K562 (cell line): Measurements from ENCODE around the gene AURKB. TPM values are rescaled to one million over a fixed set of nuclear protein-coding genes. Genes with fewer than 3 reads are reported as not detected.

Source experiments
- ASH1L ChIP-seq: fragments of 450-650 bp; IDR thresholded peaks from 2 replicates; pipeline ENCODE4 v1.6.1; 2018; ENCODE audit warnings: borderline replicate concordance, mild to moderate bottlenecking, low read depth; ENCODE audit not compliant: partially characterized antibody
- BRD9 ChIP-seq: fragments of 450-650 bp; IDR thresholded peaks from 2 replicates; pipeline ENCODE4 v1.6.1; 2018; ENCODE audit warnings: low read depth; ENCODE audit not compliant: partially characterized antibody
- CHD1 ChIP-seq: fragments of 200-600 bp; sonication (generic); IDR thresholded peaks from one replicate; pipeline ENCODE4 v1.6.1; 2012; ENCODE audit warnings: mild to moderate bottlenecking, moderate library complexity, low read length, inconsistent platforms
- CREB5 ChIP-seq: fragments of 250-450 bp; sonication (Bioruptor Pico); IDR thresholded peaks from 2 replicates; pipeline ENCODE4 v1.5.0; 2020; ENCODE audit warnings: mild to moderate bottlenecking
- EHMT2 ChIP-seq: fragments of 450-650 bp; IDR thresholded peaks from 2 replicates; pipeline ENCODE4 v1.6.1; 2018; ENCODE audit warnings: antibody characterized with exemption
- EWSR1 ChIP-seq: fragments of 450-650 bp; IDR thresholded peaks from 2 replicates; pipeline ENCODE4 v1.6.1; 2018; ENCODE audit warnings: borderline replicate concordance, mild to moderate bottlenecking, low read depth, moderate library complexity; ENCODE audit not compliant: partially characterized antibody
- FIP1L1 ChIP-seq: fragments of 200-400 bp; formaldehyde crosslinking; IDR thresholded peaks from 2 replicates; pipeline ENCODE4 v1.6.1; 2018; ENCODE audit warnings: mild to moderate bottlenecking, low read depth, low read length; ENCODE audit not compliant: poor library complexity, severe bottlenecking
- FOS ChIP-seq: IDR thresholded peaks from 3 replicates; pipeline ENCODE4 v1.6.1; 2011; ENCODE audit not compliant: insufficient read length; ENCODE audit errors: extremely low read depth
- HNRNPL ChIP-seq: fragments of 200-400 bp; formaldehyde crosslinking; IDR thresholded peaks from 2 replicates; pipeline ENCODE4 v1.6.1; 2017; ENCODE audit warnings: low read depth, mild to moderate bottlenecking, low read length
- JUNB ChIP-seq: fragments of 450-650 bp; formaldehyde crosslinking; conservative IDR thresholded peaks from 2 replicates; pipeline ENCODE4 v1.4.0; 2020; ENCODE audit warnings: mild to moderate bottlenecking
- KLF13 ChIP-seq: fragments of 450-650 bp; IDR thresholded peaks from 2 replicates; pipeline ENCODE4 v1.6.1; 2016; ENCODE audit warnings: missing genetic modification characterization, low read depth, mild to moderate bottlenecking, missing compliant biosample characterization, moderate library complexity, borderline replicate concordance
- LCOR ChIP-seq: sonication (generic); formaldehyde crosslinking; IDR thresholded peaks from 2 replicates; pipeline ENCODE4 v1.8.0; 2022; ENCODE audit warnings: mild to moderate bottlenecking, missing genetic modification reagents
- MXI1 ChIP-seq: IDR thresholded peaks from 2 replicates; pipeline ENCODE4 v1.6.1; 2011; ENCODE audit warnings: low read depth, mild to moderate bottlenecking, improper control_type of control experiment, low read length
- MYC ChIP-seq, 2 experiments: fragments of 250-450 bp in 1 of 2; sonication (Bioruptor Pico) in 1 of 2; IDR thresholded peaks; 2 replicates each; pipeline versions ENCODE4 v1.5.1 to v1.6.1; 2012 to 2021; ENCODE audit warnings: low read depth in 2 of 2, borderline replicate concordance in 1 of 2, improper control_type of control experiment in 1 of 2, low read length in 1 of 2, mild to moderate bottlenecking in 1 of 2, moderate library complexity in 1 of 2
- NFIC ChIP-seq: fragments of 450-650 bp; IDR thresholded peaks from 2 replicates; pipeline ENCODE4 v1.6.1; 2017; ENCODE audit warnings: mild to moderate bottlenecking, inconsistent platforms
- NFYB ChIP-seq: IDR thresholded peaks from 2 replicates; pipeline ENCODE4 v1.6.1; 2011; ENCODE audit warnings: mild to moderate bottlenecking, moderate library complexity; ENCODE audit not compliant: insufficient read length; ENCODE audit errors: extremely low read depth
- NR3C1 ChIP-seq: sonication (generic); formaldehyde crosslinking; IDR thresholded peaks from 2 replicates; pipeline ENCODE4 v1.8.1; 2022; ENCODE audit warnings: missing genetic modification reagents
- PHB2 ChIP-seq: fragments of 450-650 bp; IDR thresholded peaks from 2 replicates; pipeline ENCODE4 v1.6.1; 2017; ENCODE audit warnings: low read depth
- POLR2G ChIP-seq: fragments of 200-400 bp; formaldehyde crosslinking; IDR thresholded peaks from 2 replicates; pipeline ENCODE4 v1.6.1; 2017; ENCODE audit warnings: low read depth, mild to moderate bottlenecking, antibody characterized with exemption, low read length, moderate library complexity
- RBBP5 ChIP-seq: fragments of 200-600 bp; sonication (generic); IDR thresholded peaks from 2 replicates; pipeline ENCODE4 v1.6.1; 2012; ENCODE audit warnings: borderline replicate concordance, mild to moderate bottlenecking, low read length, control low read depth, inconsistent platforms; ENCODE audit not compliant: insufficient read depth, poor library complexity, severe bottlenecking
- RBM15 ChIP-seq: fragments of 200-400 bp; formaldehyde crosslinking; IDR thresholded peaks from 2 replicates; pipeline ENCODE4 v1.6.1; 2018; ENCODE audit warnings: mild to moderate bottlenecking, low read length, moderate library complexity; ENCODE audit not compliant: insufficient read depth
- RBM39 ChIP-seq: fragments of 200-400 bp; formaldehyde crosslinking; optimal IDR thresholded peaks from 2 replicates; pipeline ENCODE3; 2018; ENCODE audit warnings: low read depth, low read length
- SREBF2 ChIP-seq: sonication (generic); formaldehyde crosslinking; IDR thresholded peaks from 2 replicates; pipeline ENCODE4 v1.4.0; 2020; ENCODE audit warnings: mild to moderate bottlenecking, missing genetic modification reagents
- SRSF1 ChIP-seq: fragments of 200-400 bp; formaldehyde crosslinking; IDR thresholded peaks from 2 replicates; pipeline ENCODE4 v1.6.1; 2017; ENCODE audit warnings: mild to moderate bottlenecking, low read depth, low read length, moderate library complexity
- YBX1 ChIP-seq: fragments of 450-650 bp; IDR thresholded peaks from 2 replicates; pipeline ENCODE4 v1.7.1; 2016; ENCODE audit warnings: mild to moderate bottlenecking
- ZBTB8A ChIP-seq: fragments of 450-650 bp; IDR thresholded peaks from 2 replicates; pipeline ENCODE4 v1.6.1; 2018; ENCODE audit warnings: mild to moderate bottlenecking, moderate library complexity; ENCODE audit not compliant: partially characterized antibody
- ZFP30 ChIP-seq: fragments of 250-450 bp; sonication (Bioruptor Pico); IDR thresholded peaks from 2 replicates; pipeline ENCODE4 v1.8.0; 2022; ENCODE audit warnings: moderate library complexity, mild to moderate bottlenecking, inconsistent platforms, borderline replicate concordance
- ZNF124 ChIP-seq: sonication (generic); formaldehyde crosslinking; IDR thresholded peaks from 2 replicates; pipeline ENCODE4 v1.8.1; 2022; ENCODE audit warnings: missing genetic modification reagents
- ZNF75A ChIP-seq: fragments of 450-650 bp; formaldehyde crosslinking; IDR thresholded peaks from 2 replicates; pipeline ENCODE4 v1.4.0; 2020; ENCODE audit warnings: mild to moderate bottlenecking
- polyA plus RNA-seq, 8 experiments: library from polyadenylated mRNA; depleted of rRNA in 4 of 8; stranded (reverse) in 5 of 8; unstranded in 3 of 8; fragments of >200 nt; fragmentation: Nextera tagmentation in 2 of 8; fragmentation: Illumina TruSeq in 1 of 8; extraction: Ambion mirVana in 2 of 8; extraction: Trizol in 1 of 8; gene quantifications; 2 replicates each; pipeline versions ENCODE4 v1.2.1 to v1.2.3, GENCODE V29; 2011 to 2014; ENCODE audit warnings: inconsistent platforms in 1 of 8, missing spikeins in 1 of 8
- total RNA-seq, 7 experiments: library from RNA; depleted of rRNA in 6 of 7; stranded (reverse); fragments of >200 nt in 6 of 7; fragmentation: Illumina TruSeq in 2 of 7; extraction: Trizol in 2 of 7; gene quantifications; 2 replicates each; pipeline versions ENCODE4 v1.2.1 to v1.2.3, GENCODE V29; 2011 to 2021; ENCODE audit warnings: low replicate concordance in 1 of 7

AURKB gene
- total and polyA plus RNA-seq, 9 of the 15 experiments (the other 6 are each of a cell fraction or from before 2014, with no cell fraction given) = 27.2 to 114 (median 74.8) TPM

GRCh38 chr17:8209907-8210760 is at the start of gene AURKB (continued):
- TF ChIP-seq LCOR (CRISPR knock-in tag) (peak; percentile 82; the same call in 1 of the 2 replicates), ASH1L (peak; percentile 61), BRD9 (no peak), ZFP30 (CRISPR knock-in tag) (no peak), FOS (peak; percentile 66), RBM39 (no peak), MXI1 (peak; percentile 79; the same call in 1 of the 2 replicates), NFIC (no peak), HNRNPL (no peak), KLF13 (tag) (no peak), ZNF75A (no peak), SRSF1 (no peak), CREB5 (CRISPR knock-in tag) (no peak), JUNB (CRISPR knock-in tag) (no peak), FIP1L1 (no peak), NR3C1 (no peak), PHB2 (no peak), ZBTB8A (no peak), CHD1 (peak; percentile 84), YBX1 (no peak), EHMT2 (no peak), POLR2G (peak; percentile 98), NFYB (peak; percentile 86), SREBF2 (CRISPR knock-in tag) (no peak), MYC (IDR thresholded peaks at IDR 0.05; ENCODE audit: low read depth, low read length) (peak; percentile 87), MYC (CRISPR knock-in tag; IDR thresholded peaks at IDR 0.05; ENCODE audit: borderline replicate concordance, low read depth) (0 out of 2 replicates have a peak, but pooled peaks have one; percentile 56), RBBP5 (peak; percentile 25), EWSR1 (no peak), ZNF124 (CRISPR knock-in tag) (no peak), RBM15 (no peak)
